ENCODE data around the gene NDUFS5. TPM values are rescaled to one million over a fixed set of nuclear protein-coding genes. Genes with fewer than 3 reads are reported as not detected.

Gene NDUFS5
- total RNA-seq, 1 donor from 2014 or later, result 212 TPM

DNA sequence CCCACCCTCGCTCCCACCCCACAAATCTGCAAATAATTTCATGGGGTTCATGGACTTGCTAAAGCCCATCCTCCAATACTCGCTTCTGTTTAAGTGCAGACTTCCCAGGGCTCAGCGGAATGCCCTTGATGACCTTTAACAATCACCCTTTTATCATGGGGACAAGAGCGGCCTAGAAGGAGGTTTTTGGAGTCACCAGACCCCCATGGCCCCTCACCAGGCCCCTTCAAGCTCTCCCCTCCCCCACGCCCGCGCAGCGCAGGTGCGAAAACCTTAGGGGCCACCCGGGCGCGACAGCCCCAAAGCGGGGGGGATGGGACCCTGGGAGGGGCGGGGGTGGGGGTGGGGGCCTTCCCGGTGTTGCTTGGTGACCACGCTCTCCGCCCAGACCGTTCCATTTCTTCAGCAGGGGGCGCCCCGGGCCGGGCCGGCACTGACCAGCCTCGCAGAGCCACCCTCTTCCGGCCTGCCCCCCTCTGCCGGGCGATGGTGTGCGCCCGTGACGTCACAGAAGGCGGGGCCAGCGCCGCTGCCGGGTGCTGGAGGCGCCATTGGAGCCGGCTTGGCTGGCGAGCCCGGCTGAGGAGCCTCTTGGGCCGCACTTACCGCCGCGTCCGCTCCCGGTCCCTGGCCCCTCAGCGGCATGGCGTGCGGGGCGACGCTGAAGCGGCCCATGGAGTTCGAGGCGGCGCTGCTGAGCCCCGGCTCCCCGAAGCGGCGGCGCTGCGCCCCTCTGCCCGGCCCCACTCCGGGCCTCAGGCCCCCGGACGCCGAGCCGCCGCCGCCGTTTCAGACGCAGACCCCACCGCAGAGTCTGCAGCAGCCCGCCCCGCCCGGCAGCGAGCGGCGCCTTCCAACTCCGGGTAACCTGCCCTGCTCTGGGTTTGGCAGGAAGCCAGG, 35.2 kb upstream of the NDUFS5 start, which contains the start of gene AKIRIN1:
TSS of gene AKIRIN1 (plus strand) at position 539 of the 900 bp plus-strand sequence. CDS start at position 644, 105 bp downstream.
- H3K9me3 Mint-ChIP-seq, result no peaks in the 10 kb centered on the region
- peak within 1 kb of the TSS; percentile 92 for H3K4me3 Mint-ChIP-seq
- H3K27me3 Mint-ChIP-seq, result no peaks in the 10 kb centered on the region
- TF ChIP-seq, protein P1, sequence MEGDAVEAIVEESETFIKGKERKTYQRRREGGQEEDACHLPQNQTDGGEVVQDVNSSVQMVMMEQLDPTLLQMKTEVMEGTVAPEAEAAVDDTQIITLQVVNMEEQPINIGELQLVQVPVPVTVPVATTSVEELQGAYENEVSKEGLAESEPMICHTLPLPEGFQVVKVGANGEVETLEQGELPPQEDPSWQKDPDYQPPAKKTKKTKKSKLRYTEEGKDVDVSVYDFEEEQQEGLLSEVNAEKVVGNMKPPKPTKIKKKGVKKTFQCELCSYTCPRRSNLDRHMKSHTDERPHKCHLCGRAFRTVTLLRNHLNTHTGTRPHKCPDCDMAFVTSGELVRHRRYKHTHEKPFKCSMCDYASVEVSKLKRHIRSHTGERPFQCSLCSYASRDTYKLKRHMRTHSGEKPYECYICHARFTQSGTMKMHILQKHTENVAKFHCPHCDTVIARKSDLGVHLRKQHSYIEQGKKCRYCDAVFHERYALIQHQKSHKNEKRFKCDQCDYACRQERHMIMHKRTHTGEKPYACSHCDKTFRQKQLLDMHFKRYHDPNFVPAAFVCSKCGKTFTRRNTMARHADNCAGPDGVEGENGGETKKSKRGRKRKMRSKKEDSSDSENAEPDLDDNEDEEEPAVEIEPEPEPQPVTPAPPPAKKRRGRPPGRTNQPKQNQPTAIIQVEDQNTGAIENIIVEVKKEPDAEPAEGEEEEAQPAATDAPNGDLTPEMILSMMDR (conservative IDR thresholded peaks at IDR 0.05), result no peak
- H3K27ac Mint-ChIP-seq, result peak within 1 kb of the TSS; percentile 81
- peaks cover 19% of the 10 kb centered on the region for H3K36me3 Mint-ChIP-seq
- H3K4me1 Mint-ChIP-seq (ENCODE audit: unreplicated experiment), result peaks cover 26% of the 10 kb centered on the region
- peak; percentile 99 for DNase-seq (ENCODE audit: extremely low spot score, unreplicated experiment)

DNA sequence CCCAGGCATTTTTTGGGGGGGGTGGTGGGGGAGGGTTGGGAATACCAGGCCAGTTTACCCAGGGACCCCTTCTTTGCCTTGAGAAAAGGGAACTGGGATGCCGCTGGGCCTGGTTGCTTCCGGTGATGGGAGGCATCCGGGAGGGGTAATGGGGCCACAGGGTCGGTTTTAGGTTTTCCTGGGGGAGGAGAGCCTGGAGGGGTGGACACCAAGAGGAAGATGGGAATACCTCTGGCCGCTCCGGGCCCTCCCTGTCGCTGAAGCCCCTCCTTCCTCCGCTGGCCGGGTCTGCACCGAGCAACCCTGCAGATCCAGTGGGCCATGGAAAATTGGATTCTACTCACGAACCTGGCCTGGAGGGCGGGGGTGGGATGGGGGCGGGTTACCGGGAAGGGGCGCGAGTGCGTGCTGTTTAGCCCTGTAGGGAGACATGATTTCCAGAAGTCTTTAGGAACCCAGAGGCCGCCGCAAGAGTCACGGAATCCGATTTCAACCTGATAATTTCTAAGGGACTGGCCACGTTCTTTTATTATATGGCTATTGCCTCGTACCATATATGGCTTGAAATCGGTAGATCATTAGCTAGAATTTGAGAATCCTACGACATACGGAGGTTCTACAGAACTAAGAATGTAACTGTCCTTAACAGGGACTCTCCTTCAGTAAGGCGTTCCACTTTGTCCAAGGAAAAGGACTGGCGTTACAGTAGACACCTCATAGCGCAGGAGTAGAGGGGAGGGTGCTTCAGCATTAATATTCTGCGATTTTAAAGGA, 34.3 kb upstream of the NDUFS5 start:
- Mint-ChIP-seq H3K27ac (peak overlapping the region; percentile 81), H3K4me3 (peak overlapping the region; percentile 92), H3K9me3 (no peaks in the 10 kb centered on the region), H3K4me1 (ENCODE audit: unreplicated experiment) (peaks cover 26% of the 10 kb centered on the region), H3K27me3 (no peaks in the 10 kb centered on the region), H3K36me3 (peaks cover 22% of the 10 kb centered on the region)
- TF ChIP-seq, protein P1 (conservative IDR thresholded peaks at IDR 0.05), result no peak
- peak; percentile 70 for DNase-seq (ENCODE audit: extremely low spot score, unreplicated experiment)

DNA sequence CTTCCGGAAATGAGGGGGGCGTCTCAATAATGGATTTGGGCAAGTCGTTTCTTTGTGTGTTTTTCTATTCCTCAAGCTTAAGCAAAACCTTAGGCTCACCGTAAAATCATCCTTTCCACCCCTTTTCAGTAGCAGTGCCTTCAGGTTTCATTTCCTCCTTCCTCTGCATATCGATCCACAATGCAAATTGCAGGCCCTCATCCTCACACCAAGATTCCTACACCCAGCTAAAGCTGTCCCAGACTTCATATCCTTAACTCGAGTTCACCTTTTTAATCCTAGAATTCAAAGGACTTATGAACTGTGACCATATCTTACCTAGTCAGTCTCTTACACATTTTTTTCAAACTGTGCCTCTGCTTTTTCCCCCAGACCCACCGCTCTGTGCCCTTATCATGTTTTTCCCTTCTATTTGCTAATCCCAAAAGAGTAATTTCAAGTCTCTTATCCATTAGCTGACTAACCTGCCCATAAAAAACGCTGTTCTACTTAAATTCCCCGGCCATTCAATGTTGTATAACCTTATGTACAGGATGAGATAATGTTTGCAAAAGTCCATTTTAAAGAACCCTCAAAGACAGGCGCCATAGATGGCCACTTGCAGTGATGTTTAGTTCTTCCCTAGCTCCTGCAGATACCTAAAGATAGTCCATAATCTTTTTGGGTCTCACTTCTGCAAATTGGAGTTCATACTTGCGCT, 33.6 kb upstream of the NDUFS5 start:
- TF ChIP-seq, protein P1 (conservative IDR thresholded peaks at IDR 0.05), result no peak
- peaks cover 25% of the 10 kb centered on the region for H3K36me3 Mint-ChIP-seq
- H3K27ac Mint-ChIP-seq, result peak overlapping the region; percentile 81
- no peak for DNase-seq (ENCODE audit: extremely low spot score, unreplicated experiment)
- H3K9me3 Mint-ChIP-seq, result no peaks in the 10 kb centered on the region
- H3K27me3 Mint-ChIP-seq, result no peaks in the 10 kb centered on the region
- peaks cover 31% of the 10 kb centered on the region for H3K4me1 Mint-ChIP-seq (ENCODE audit: unreplicated experiment)
- peak overlapping the region; percentile 92 for H3K4me3 Mint-ChIP-seq

DNA sequence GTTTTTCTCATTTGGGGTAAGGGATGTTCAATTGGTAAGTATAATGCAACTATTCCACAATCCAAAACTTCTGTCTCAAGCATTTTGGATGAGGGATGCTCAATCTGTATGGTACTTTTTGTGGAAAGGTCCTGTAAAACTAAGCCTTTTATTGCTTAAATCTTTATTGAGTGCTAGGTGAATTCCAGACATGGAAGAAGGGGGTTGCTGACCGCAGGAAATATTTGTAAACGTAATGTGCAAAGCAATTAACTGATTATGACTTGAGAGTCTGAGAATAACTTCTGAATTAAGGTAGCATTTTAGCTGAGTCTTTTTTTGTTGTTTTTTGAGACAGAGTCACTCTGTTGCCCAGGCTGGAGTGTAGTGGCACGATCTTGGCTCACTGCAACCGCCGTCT, 32.0 kb upstream of the NDUFS5 start:
- Mint-ChIP-seq H3K27me3 (no peaks in the 10 kb centered on the region), H3K4me1 (ENCODE audit: unreplicated experiment) (peaks cover 38% of the 10 kb centered on the region), H3K9me3 (no peaks in the 10 kb centered on the region), H3K36me3 (peaks cover 36% of the 10 kb centered on the region), H3K4me3 (peak overlapping the region; percentile 64), H3K27ac (no peak overlapping the region)
- no peak for DNase-seq (ENCODE audit: extremely low spot score, unreplicated experiment)
- TF ChIP-seq, protein P1 (conservative IDR thresholded peaks at IDR 0.05), result no peak
